ENCODE measurements around the gene FAM200C. TPM values are rescaled to one million over a fixed set of nuclear protein-coding genes. Genes with fewer than 3 reads are reported as not detected.

The FAM200C gene
- total and polyA plus RNA-seq, 10 of the 15 experiments (the other 5 are each of a cell fraction or from before 2014, with no cell fraction given): 1.0 to 5.4 (median 2.2) TPM

GRCh38 chr5:160438316-160439204, 38.7 kb upstream of the FAM200C start (continued):
- TF ChIP-seq IKZF1 (conservative IDR thresholded peaks at IDR 0.05): peak; percentile 54; the same call in 1 of the 2 replicates
- TF ChIP-seq FOXM1 (IDR thresholded peaks at IDR 0.05; ENCODE audit: low read depth, low read length): peak; percentile 62; the same call in 1 of the 2 replicates
- 0 out of 2 replicates have a peak, but pooled peaks have one; percentile 39 for TF ChIP-seq RAD51 (IDR thresholded peaks at IDR 0.05)
- 0 out of 2 replicates have a peak, but pooled peaks have one; percentile 40 for TF ChIP-seq STAT3 (IDR thresholded peaks at IDR 0.05; ENCODE audit: low read depth, low read length)
- no peak for TF ChIP-seq ATF3 (IDR thresholded peaks at IDR 0.05; ENCODE audit: borderline replicate concordance, extremely low read depth, low read depth, low read length)
- TF ChIP-seq NFIC (IDR thresholded peaks at IDR 0.05; ENCODE audit: low read depth, low read length): no peak
- TF ChIP-seq SIN3A (IDR thresholded peaks at IDR 0.05; ENCODE audit: low read depth, low read length): peak; percentile 91
- peak; percentile 48; the same call in 1 of the 2 replicates for TF ChIP-seq EED (IDR thresholded peaks at IDR 0.05; ENCODE audit: low read depth)
- TF ChIP-seq NFYA (IDR thresholded peaks at IDR 0.05; ENCODE audit: borderline replicate concordance, low read depth, low read length): no peak
- 0 out of 2 replicates have a peak, but pooled peaks have one; percentile 33 for TF ChIP-seq POLR2AphosphoS5 (IDR thresholded peaks at IDR 0.05; ENCODE audit: low read length)
- 0 out of 2 replicates have a peak, but pooled peaks have one; percentile 17 for TF ChIP-seq ZNF24 (IDR thresholded peaks at IDR 0.05)
- 0 out of 2 replicates have a peak, but pooled peaks have one; percentile 30 for TF ChIP-seq TBL1XR1 (IDR thresholded peaks at IDR 0.05; ENCODE audit: low read depth, low read length)
- TF ChIP-seq IRF4 (IDR thresholded peaks at IDR 0.05; ENCODE audit: low read depth, low read length): peak; percentile 68; the same call in 1 of the 2 replicates
- no peak for TF ChIP-seq TCF12 (IDR thresholded peaks at IDR 0.05; ENCODE audit: low read depth, low read length)
- peak; percentile 72; the same call in 1 of the 2 replicates for TF ChIP-seq NBN (IDR thresholded peaks at IDR 0.05)
- TF ChIP-seq MXI1 (IDR thresholded peaks at IDR 0.05; ENCODE audit: low read depth, low read length): no peak
- TF ChIP-seq SKIL (IDR thresholded peaks at IDR 0.05; ENCODE audit: low read depth, poor library complexity, severe bottlenecking): peak; percentile 71
- no peak for TF ChIP-seq SREBF2 (IDR thresholded peaks at IDR 0.05; ENCODE audit: low read length)
- 0 out of 3 replicates have a peak, but pooled peaks have one; percentile 18 for TF ChIP-seq POU2F2 (IDR thresholded peaks at IDR 0.05; ENCODE audit: borderline replicate concordance, low read depth, low read length)
- peak; percentile 39; the same call in 1 of the 2 replicates for TF ChIP-seq HDGF (IDR thresholded peaks at IDR 0.05)
- TF ChIP-seq MLLT1 (IDR thresholded peaks at IDR 0.05): peak; percentile 81
- TF ChIP-seq USF2 (IDR thresholded peaks at IDR 0.05; ENCODE audit: borderline replicate concordance, low read depth, low read length): no peak
- peak; percentile 77 to 97 (median 94) for TF ChIP-seq CTCF (IDR thresholded peaks at IDR 0.05 in 2 of 3, conservative IDR thresholded peaks at IDR 0.05 in 1 of 3; ENCODE audit: control insufficient read depth in 2 of 3, extremely low read depth in 1 of 3, insufficient read depth in 1 of 3, low read depth in 3 of 3, low read length in 3 of 3)
